IPS DF 6.9 (cell line): Measurements from ENCODE around the gene AMN.

Source experiments
- DNase-seq: peaks from one replicate; pipeline ENCODE4 v3.0.0-alpha.2; 2013; ENCODE audit warnings: low read depth, low spot score
- H3K27ac ChIP-seq: one replicate; pipeline ENCODE4 v1.5.1; 2013; ENCODE audit warnings: low read length, control low read depth
- H3K27me3 ChIP-seq: 2 replicates; pipeline ENCODE4 v1.6.1; 2013; ENCODE audit warnings: mild to moderate bottlenecking, low read length; ENCODE audit not compliant: control insufficient read depth, insufficient read depth
- H3K36me3 ChIP-seq: 2 replicates; pipeline ENCODE4 v1.6.1; 2013; ENCODE audit warnings: low read length; ENCODE audit not compliant: control insufficient read depth, insufficient read depth
- H3K4me1 ChIP-seq: 2 replicates; pipeline ENCODE4 v1.6.1; 2013; ENCODE audit warnings: low read length; ENCODE audit not compliant: control insufficient read depth, insufficient read depth
- H3K4me3 ChIP-seq: 2 replicates; pipeline ENCODE4 v1.5.1; 2013; ENCODE audit warnings: mild to moderate bottlenecking, low read length
- H3K9me3 ChIP-seq: 2 replicates; pipeline ENCODE4 v1.6.1; 2013; ENCODE audit warnings: low read length, inconsistent platforms; ENCODE audit not compliant: control insufficient read depth, insufficient read depth
- WGBS: extraction: QIAGEN DNeasy Blood & Tissue Kit; methylation state at CpG from one replicate; pipeline ENCODE4 v1.1.7; 2013; ENCODE audit warnings: mixed read lengths, missing lambda C conversion rate; ENCODE audit not compliant: insufficient read length, insufficient coverage; 5-methylcytosine and 5-hydroxymethylcytosine counted together

Gene AMN

DNA sequence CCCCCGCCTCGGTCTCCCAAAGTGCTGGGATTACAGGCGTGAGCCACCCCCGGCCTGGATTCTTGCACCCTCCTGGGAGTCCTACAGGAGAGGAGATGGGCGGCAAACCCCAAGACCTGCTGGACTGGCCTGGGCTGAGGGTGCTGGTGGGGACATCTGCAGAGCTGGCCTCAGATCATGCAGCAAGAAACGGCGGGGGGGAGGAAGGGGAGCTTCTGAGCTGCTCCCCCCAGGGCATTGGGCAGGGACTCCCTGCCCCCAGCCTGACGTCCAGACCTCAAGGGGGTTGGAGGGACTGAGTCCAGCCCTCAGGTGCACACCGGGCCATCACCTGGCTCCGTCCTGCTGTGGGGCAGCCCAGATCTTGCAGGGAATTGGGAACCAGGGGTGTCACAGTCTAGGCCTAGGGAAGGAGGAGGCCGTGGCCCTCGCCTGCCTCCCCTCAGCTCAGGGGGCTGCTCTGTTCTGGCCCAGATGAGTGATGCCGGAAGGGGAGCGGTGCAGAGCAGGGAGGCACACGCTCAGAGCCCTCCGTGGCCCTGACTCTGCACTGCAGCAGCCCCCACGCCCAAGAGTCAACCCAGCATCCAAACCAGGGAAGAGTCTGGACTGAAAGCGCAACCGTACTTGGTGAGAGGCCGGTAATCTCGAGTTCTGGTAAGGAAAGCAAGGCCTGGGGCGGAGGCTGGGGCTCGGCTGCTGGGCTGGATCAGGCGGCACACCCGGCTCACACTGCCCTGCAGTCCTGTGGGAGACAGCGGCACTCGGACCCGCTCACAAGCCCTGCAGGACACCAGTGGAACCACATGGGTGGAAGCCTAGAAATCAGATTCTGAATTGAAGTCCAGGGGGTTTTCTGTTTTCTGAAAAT, 8.9 kb upstream of the AMN start:
- no peak overlapping the region for H3K4me3 ChIP-seq
- no peaks in the 10 kb centered on the region for H3K27me3 ChIP-seq
- DNase-seq = no peak
- H3K27ac ChIP-seq = no peak overlapping the region
- no peaks in the 10 kb centered on the region for H3K9me3 ChIP-seq
- H3K36me3 ChIP-seq = 0 out of 2 replicates have a peak, but pooled peaks cover 2% of the 10 kb centered on the region
- peaks cover 3% of the 10 kb centered on the region for H3K4me1 ChIP-seq
- no CpG with 5 or more reads among the region's 28 CpGs for WGBS

DNA sequence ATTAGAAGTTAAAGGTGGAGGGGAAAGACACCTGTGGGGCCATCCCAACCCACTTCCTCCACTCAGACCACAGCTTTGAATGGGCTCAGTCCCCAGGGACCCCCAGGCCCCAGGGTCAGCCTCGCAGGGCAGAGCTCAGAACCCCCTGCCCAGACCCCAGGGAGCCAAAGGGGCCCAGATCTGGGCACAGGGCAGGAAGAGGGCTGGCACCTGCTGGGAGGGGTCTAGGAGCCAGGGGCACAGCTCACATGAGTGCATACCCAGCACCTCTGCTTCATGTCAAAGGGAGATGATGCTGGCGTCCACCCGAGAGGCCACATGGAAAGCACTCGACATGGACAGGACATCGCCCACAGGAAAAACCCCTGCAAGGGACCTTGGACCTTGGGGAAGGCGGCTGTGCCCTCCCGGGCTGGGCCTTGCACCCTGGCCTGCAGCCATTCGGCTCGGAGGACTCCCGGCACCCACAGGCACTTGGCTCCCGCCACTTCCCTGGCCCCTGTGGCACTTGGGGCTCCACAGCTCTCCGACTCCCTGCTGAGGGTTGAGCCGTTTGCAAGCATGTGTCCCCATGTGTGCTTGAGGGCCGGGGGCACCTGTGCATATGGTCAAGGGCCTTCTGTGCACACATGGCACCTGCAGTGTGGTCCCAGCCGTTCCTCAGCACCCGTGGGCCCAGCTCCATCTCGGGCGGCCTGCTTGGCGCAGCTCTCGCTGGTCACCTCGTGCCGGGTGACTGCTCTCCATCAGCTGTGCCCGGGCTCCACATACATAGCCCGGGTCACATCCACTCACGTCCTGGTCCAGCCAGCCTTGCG, 7.8 kb upstream of the AMN start:
- WGBS = no CpG with 5 or more reads among the region's 26 CpGs
- Histone ChIP-seq H3K27ac (no peak overlapping the region), H3K27me3 (no peaks in the 10 kb centered on the region)

DNA sequence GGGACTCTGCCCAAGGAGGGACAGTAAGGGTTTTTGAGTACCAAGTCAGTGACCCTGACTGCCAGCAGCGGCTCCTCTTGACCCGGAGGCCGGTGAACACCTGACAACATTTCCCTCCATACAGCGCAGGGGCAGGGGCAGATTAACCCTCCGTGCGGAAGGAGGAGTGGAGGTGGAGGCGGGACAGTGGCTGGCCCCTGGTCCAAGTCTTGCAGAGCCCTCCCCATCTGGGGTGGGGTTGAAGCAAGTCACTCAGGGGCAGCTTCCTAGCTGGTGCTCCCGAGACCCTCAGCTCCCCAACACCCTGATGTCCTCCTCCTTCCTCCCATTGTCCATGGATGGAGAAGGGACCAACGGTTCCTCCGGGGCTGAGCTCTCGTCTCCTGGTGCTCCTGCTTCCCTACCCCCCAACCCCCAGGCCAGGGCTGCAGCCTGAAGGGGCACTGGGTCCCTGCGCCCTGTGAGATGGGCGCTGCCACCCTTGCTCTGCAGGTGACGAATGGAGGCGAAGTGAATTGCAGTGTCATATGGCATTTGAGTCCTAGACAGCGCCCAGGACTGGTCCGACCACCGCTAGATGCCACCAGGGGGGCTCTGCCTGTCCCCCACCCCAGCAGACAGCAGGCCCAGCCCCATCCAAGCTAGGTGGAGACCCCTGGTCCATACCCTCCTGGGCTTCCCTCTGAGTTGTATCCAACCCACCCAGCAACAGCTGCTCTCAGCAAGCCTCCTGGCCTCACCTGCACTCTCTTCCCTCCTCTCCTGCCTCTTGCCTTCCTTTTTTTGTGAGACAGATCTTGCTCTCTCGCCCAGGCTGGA, 7.0 kb upstream of the AMN start:
- Histone ChIP-seq H3K4me3 (no peak overlapping the region), H3K4me1 (peaks cover 3% of the 10 kb centered on the region), H3K9me3 (no peaks in the 10 kb centered on the region), H3K36me3 (no peaks in the 10 kb centered on the region), H3K27ac (no peak overlapping the region), H3K27me3 (no peaks in the 10 kb centered on the region)
- DNase-seq = no peak
- WGBS = no CpG with 5 or more reads among the region's 19 CpGs

More for the DNA sequence above, 7.8 kb upstream of the AMN start:
- DNase-seq = no peak
- H3K9me3 ChIP-seq = no peaks in the 10 kb centered on the region
- 0 out of 2 replicates have a peak, but pooled peaks cover under 1% of the 10 kb centered on the region for H3K36me3 ChIP-seq
- H3K4me3 ChIP-seq = no peak overlapping the region
- H3K4me1 ChIP-seq = peaks cover 3% of the 10 kb centered on the region

DNA sequence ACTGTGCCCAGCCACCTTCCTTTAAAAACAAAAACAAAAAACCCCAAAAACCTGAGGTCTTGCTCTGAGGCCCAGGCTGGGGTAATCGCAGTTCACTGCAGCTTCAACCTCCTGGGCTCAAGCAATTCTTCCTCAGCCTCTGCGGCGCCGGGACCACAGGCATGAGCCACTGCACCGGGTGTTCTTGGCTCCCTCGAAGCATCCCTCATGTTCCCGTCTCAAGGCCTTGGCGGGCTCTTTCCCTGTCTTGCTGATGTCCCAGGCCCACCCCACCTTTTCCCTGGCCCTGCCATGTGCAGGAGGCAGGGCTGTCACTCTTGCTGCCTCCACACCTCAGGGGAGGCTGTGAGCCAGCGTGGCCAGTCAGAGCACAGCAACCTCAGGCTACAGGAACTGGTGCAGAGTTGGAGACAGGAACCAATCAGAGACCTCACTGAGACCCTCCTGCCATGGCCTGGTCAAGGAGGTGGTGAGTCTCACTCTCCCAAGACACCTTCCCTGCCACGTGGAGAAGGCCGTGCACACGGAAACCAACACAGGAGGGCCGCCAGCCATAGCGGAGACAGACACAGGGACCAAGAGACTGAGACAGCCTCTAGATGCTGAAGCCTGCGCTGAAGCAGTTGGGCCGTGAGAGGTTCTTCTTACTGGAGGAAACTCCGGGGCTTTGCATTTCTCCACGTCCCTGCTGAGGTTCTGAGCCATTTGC, 6.0 kb upstream of the AMN start:
- Histone ChIP-seq H3K27me3 (no peaks in the 10 kb centered on the region), H3K27ac (no peak overlapping the region), H3K36me3 (no peaks in the 10 kb centered on the region), H3K9me3 (no peaks in the 10 kb centered on the region), H3K4me1 (peaks cover 3% of the 10 kb centered on the region), H3K4me3 (no peak overlapping the region)
- WGBS = no CpG with 5 or more reads among the region's 18 CpGs
- DNase-seq = no peak

DNA sequence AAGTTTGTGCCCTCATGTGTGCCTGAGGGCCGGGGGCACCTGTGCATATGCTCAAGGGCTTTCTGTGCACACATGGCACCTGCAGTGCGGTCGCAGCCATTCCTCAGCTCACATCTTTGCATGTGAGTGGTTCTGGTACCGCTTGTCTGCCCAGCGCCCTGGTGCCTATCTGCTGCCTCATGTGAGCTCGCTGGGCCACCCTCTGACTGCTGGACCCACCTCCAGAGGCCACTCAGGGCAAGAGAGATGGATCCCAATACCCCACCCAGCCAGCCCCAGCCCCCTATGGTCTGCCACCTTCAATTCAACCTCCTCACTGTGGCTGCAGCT, 5.4 kb upstream of the AMN start:
- H3K27ac ChIP-seq = no peak overlapping the region
- no peaks in the 10 kb centered on the region for H3K9me3 ChIP-seq
- DNase-seq = no peak
- H3K4me1 ChIP-seq = peaks cover 3% of the 10 kb centered on the region
- no CpG with 5 or more reads among the region's 6 CpGs for WGBS
- no peak overlapping the region for H3K4me3 ChIP-seq
- no peaks in the 10 kb centered on the region for H3K36me3 ChIP-seq
- H3K27me3 ChIP-seq = peaks cover 1% of the 10 kb centered on the region; the same call in 1 of the 2 replicates

DNA sequence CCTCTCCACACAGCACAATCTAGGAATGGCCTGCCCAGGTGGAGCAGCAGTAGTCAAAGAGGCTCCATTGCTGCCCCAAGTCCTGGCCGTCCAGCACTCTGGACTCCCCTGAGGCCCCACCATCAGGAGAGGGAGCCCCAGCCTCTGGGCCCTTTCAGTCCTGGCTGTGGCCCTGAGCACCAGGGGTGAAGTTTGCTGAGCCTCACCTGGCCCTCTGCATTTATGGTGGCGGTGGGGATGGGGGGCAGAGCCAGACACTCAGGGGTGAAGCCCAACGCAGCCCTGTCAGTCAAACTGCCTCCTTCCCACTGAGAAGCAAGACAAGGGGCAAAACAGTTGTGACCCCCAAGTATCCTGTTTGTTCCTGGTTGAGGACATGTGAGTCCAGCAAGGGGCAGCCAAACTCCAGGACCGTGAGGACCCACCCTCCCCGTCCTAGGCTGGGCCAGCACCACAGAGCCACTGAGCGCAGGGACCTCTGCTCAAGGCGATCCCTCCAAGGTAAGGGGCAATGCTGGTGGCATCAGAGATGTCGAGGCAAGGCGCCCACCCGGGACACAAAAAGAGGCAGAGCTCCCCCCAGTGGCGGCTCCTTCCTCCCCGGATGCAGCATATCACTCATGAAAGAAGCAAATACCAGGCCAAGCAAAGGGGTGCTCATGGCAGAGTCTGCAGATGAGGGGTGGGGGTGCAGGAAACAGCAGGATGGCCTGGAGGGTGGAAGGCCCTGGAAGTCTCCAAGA, 4.8 kb upstream of the AMN start:
- H3K4me3 ChIP-seq = no peak overlapping the region
- H3K36me3 ChIP-seq = no peaks in the 10 kb centered on the region
- no peak for DNase-seq
- H3K27ac ChIP-seq = no peak overlapping the region
- peaks cover 3% of the 10 kb centered on the region for H3K4me1 ChIP-seq
- H3K27me3 ChIP-seq = peaks cover 4% of the 10 kb centered on the region; the same call in 1 of the 2 replicates
- no peaks in the 10 kb centered on the region for H3K9me3 ChIP-seq
- no CpG with 5 or more reads among the region's 12 CpGs for WGBS

DNA sequence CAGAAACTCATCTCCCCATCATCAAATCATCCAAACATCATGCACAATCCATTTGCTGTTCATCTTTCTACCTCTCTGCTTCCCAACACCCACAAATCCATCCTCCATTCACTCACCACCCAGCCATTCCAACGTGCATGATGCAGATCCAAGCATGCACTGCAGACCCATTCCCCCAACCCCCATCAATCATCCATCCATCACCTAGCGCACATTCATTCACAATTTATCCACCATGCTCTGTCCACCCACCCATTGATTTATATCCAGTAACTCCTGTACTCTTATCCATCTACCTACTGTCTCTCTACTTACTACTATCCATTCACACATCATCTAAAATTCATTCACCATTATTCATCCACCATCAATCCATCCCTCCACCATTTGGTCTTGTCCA, 4.0 kb upstream of the AMN start:
- H3K4me1 ChIP-seq = peaks cover 3% of the 10 kb centered on the region
- 100% methylated on average over 1 of the region's 2 CpGs for WGBS

DNA sequence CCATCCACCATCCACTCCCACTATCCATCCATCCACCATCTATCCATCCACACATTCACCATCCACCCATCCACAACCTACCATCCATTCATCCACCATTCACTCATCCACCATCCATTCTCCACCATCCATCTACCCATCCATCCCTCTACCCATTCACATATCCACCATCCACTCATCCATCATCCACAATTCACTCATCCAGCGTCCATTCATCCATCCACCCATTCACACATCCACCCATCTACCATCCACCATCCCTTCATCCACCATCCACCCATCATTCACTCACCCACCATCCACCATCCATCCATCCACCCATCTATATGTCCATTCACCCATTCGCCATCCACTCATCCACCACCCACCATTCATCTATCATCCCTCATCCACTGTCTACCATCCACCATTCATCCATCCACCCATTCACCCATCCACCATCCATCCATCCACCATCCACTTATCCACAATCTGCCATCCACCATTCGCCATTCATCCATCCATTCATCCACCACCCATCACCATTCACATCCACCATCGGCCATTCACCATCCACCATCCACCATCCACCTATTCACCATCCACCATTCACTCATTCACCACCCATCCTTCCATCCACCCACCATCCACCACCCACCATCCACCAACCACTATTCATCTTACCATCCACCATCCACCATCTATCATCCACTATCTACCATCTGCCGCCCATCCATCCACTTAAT, 2.0 kb upstream of the AMN start:
- DNase-seq = no peak
- WGBS = 96% methylated on average over 4 of the region's 5 CpGs

More for the DNA sequence above, 4.0 kb upstream of the AMN start:
- Histone ChIP-seq H3K36me3 (no peaks in the 10 kb centered on the region), H3K27ac (no peak overlapping the region), H3K4me3 (no peak overlapping the region), H3K27me3 (peaks cover 10% of the 10 kb centered on the region), H3K9me3 (no peaks in the 10 kb centered on the region)
- no peak for DNase-seq

DNA sequence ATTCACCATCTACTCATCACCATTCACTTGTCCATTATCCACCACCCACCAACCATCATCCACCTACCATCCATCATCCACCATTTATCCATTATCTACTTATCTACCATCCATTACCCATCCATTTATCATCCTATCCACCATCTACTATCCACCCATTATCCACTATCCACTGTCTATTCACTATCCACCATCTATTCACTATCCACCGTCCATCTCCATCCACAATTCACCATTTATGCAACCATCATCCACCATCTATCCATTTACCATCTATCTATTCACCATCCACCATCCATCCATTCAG, 1.5 kb upstream of the AMN start:
- Histone ChIP-seq H3K36me3 (no peaks in the 10 kb centered on the region), H3K4me3 (no peak overlapping the region), H3K27ac (no peak overlapping the region), H3K27me3 (peaks cover 23% of the 10 kb centered on the region), H3K4me1 (peaks cover 3% of the 10 kb centered on the region), H3K9me3 (no peaks in the 10 kb centered on the region)
- WGBS = 100% methylated on average over 1 of the region's 1 CpG
- no peak for DNase-seq

More for the DNA sequence above, 2.0 kb upstream of the AMN start:
- peaks cover 23% of the 10 kb centered on the region for H3K27me3 ChIP-seq
- no peak overlapping the region for H3K4me3 ChIP-seq
- peaks cover 3% of the 10 kb centered on the region for H3K4me1 ChIP-seq
- no peaks in the 10 kb centered on the region for H3K36me3 ChIP-seq
- H3K9me3 ChIP-seq = no peaks in the 10 kb centered on the region
- no peak overlapping the region for H3K27ac ChIP-seq
